Measurements from ENCODE around the gene PFAS.

Gene PFAS

GRCh38 chr17:8292639-8293395 lies 43.7 kb downstream of the PFAS start:
- no peak for DNase-seq

GRCh38 chr17:8294361-8294760 lies 45.3 kb downstream of the PFAS start:
- no peak for DNase-seq

DNA sequence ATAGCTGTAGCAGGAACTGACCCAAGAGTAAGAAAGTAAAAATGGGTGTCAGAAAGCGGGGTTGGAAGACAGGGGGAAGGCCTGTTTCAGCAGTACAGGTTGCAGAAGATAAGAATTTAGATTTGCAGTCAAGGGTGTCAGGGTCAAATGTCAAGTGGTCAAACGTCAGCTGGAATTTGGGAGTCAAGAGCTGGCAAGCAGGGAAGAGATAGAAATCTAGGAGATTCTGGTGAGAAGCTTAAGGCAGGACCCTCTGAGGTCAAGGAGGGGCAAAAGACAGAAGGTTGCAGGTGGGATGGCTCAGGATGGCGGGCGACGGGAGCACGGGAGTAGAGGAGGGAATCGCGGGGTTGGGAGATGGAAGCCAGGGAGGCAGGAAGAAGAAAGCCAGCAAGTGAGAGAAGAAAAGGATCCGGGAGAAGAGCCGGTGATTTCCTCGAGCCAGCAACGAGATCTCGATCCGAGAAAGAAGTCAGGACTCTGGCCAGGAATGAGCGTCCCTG lies 45.8 kb downstream of the PFAS start:
- DNase-seq, result no peak

- DNase-seq, result no peak
These were observed 51.1 kb downstream of the PFAS start for GRCh38 chr17:8300226-8300625.

DNA sequence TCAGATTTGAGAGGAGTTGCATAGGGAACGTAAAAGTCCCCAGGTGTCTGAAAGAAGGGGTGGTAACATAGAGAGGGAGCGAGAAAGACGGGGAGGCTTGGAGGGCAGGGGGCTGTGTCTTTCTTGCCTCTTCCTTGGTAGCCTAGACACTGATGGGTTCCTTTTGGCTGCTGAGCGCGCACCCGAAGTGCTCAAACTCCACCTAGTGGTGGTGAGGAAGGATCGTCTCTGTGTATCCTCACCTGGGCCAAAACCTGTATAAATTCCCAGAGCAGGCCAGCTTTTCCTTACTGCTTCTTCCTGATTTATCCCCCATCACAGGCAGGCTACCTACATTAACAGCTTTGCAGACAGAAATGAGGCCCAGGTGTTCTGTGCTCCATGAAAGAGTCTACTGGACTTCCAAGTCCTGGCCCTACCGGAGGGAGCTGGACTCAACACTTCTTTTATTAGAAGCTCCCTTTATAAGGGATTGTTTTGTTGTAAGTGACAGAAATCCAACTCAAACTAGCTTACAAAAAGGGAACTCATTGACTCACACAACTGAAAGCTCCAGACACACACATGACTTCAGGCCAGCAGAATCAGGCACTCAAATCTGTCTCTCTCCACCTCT lies 51.6 kb downstream of the PFAS start:
- DNase-seq, result peak in 49 of 56 donors; percentile 6 to 75 (median 34)

- DNase-seq, result no peak
These were observed 61.6 kb downstream of the PFAS start for GRCh38 chr17:8310601-8311123.

DNA sequence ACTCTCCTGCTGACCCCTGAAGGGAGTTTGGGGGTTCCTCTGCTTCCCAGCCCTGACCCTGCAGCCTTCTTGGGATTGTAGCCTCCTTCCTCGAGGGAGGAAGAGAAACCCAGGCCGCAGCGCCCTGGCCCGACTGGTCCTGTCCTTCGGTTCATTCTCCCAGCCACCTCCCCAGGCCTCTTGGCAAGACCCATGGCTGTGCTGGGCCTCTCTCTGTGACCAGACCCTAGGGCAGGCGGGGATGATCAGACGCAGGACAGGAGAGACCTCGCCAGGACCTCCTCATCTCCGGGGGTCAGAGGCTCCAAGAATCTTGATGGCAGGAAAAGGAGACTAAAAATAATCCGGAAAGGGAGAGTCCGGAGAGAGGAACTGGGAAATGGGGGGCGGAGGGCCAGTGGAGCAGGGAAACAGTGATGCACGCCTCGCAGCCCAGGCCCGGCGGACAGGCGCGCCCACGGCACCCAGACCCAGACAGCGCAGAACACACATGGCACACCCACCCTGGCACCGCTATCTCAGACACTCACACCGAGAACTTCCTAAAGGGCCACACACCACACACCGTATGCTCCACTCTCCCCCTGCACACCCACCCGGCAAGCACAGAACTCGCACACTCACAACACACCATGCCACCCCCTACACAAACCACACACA lies 62.2 kb downstream of the PFAS start:
- DNase-seq, result no peak

GRCh38 chr17:8312251-8312650 lies 63.2 kb downstream of the PFAS start:
- no peak for DNase-seq

GRCh38 chr17:8312726-8313600 lies 63.9 kb downstream of the PFAS start:
- no peak for DNase-seq

DNA sequence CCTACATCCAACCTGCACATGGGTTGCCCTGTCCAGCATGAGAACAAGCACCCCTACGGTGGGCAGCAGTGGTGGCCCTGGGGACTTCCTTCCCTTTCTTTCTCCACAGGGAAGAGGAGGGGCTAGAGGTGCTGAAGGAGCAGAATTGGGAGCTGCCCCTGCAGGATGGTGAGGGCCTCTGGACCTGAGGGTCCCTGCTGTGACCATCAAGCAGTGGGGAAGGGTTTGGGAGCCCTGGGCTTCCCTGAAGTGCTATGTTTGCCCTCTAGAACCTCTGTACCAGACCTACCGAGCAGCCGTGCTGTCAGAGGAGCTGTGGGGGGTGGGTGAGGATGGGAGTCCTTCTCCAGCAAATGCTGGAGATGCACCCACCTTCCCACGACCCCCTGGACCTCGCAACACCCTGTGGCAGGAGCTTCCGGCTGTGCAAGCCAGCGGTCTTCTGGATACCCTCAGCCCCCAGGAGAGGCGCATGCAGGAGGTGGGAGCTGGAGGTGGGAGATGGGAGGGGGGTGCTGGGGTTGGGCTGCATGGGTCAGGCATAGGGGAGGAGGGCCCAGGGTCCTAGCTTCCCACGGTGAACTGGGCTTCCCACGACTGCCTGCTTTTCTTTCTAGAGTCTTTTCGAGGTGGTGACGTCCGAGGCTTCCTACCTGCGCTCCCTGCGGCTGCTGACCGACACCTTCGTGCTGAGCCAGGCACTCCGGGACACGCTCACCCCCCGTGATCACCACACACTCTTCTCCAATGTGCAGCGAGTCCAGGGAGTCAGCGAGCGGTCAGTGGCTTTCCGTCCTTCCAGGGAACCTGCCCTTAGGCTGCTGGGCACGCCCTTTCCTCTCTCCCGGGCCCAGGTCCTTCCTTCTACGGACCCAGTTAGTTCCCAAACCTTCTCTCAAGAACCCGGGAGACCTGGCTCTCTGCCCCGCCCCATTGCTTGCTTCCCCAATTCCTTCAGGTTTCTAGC lies 66.0 kb downstream of the PFAS start:
- no peak for DNase-seq

GRCh38 chr17:8315764-8316217 lies 66.7 kb downstream of the PFAS start:
- DNase-seq, result no peak

DNA sequence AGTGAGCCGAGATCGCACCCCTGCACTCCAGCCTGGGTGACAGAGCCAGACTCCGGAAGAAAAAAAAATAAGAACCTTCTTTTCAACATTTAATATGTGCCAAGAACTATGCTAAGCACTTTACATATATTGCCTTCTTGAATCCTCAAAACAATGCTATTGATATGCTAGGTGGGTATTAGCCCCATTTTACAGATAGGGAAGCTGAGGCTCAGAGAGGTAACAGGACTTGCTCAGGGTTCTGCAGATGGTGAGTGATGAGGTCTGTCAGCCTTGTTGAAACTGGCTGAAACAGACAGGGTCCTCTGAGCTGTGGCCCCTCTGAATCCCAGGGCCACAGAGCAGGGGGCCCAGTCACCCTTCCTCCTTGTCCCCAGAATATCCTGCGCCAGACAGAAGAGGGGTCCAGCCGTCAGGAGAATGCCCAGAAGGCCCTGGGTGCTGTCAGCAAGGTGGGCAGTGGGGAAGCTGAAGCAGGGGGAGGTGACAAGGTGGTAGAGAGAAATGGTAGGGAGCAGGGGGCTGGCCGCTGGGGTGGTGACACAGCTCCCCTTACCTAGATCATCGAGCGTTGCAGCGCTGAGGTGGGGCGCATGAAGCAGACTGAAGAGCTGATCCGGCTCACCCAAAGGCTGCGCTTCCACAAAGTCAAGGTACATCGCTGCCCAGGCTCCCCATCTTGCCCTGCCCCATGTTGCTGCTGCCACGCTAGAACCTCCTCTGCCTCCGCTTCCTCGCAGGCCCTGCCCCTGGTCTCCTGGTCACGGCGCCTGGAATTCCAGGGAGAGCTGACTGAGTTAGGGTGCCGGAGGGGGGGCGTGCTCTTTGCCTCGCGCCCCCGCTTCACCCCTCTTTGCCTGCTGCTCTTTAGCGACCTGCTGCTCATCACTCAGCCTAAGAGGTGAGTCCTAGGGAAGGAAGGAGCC lies 69.2 kb downstream of the PFAS start:
- DNase-seq, result no peak

Data from nucleus accumbens (tissue), 56 donors.